Cardiac septum (tissue), 1 donor: ENCODE data around the gene TBC1D23. TPM values are rescaled to one million over a fixed set of nuclear protein-coding genes. Genes with fewer than 3 reads are reported as not detected.
"Not testable (repeated sequence)": the region's sequence is repeated elsewhere in the genome, so short reads cannot be mapped to it uniquely, and the experiment has no call there.

Experiments used
- DNase-seq: peaks from one replicate; pipeline ENCODE4 v3.0.0-alpha.2; 2020; ENCODE audit warnings: low spot score
- intact Hi-C: fragments of 100-400 bp; cut with DNase I; formaldehyde crosslinking; loops from one replicate; pipeline ENCODE4 v1.14.0; 2022
- long read RNA-seq: library from polyadenylated mRNA; unstranded; transcript quantifications from one replicate; pipeline ENCODE4 v2.0.0, GENCODE V29; 2021
- total RNA-seq: library from RNA; stranded (reverse); fragmentation: NEBNext Ultra II Directional; extraction: Animal tissue kit (Norgen Biotek cat#: 25700); gene quantifications from one replicate; pipeline ENCODE4 v1.2.1, GENCODE V29; 2021
- donor health status: DM: no; HTN: no; CAD: no.

TBC1D23 gene
- 35.1 TPM for total RNA-seq
- long read RNA-seq, transcript TBC1D23-202 (19 exons, 3,677 nt) = major isoform, 37 of 47 reads
- long read RNA-seq, partial matches to known transcripts = 2 of 47 reads
- long read RNA-seq, other reads (novel, unspliced or antisense) = 6 of 47 reads

- intact Hi-C loops = loop anchor here (5.0 kb wide), 1 partner anchor 444 kb away; the partner anchor contains the start of gene CMSS1
- DNase-seq = peak; percentile 100
Observed at GRCh38 chr3:100260685-100261484, at the start of gene TBC1D23. Gene TBC1D23 (plus strand): TSS chr3:100260992. CDS start chr3:100261019, 27 bp downstream.

GRCh38 chr3:100213891-100214573 lies 46.8 kb upstream of the TBC1D23 start:
- intact Hi-C loops = no loop called here
- DNase-seq = no peak

- intact Hi-C loops = no loop called here
- DNase-seq = no peak
Observed at GRCh38 chr3:100214574-100214964, 46.2 kb upstream of the TBC1D23 start.

GRCh38 chr3:100216713-100217112 lies 44.1 kb upstream of the TBC1D23 start:
- DNase-seq = no peak
- intact Hi-C loops = no loop called here

GRCh38 chr3:100221159-100221558 lies 39.6 kb upstream of the TBC1D23 start:
- intact Hi-C loops = no loop called here
- DNase-seq = no peak

GRCh38 chr3:100225193-100225592 lies 35.6 kb upstream of the TBC1D23 start:
- no peak for DNase-seq
- intact Hi-C loops = no loop called here

- intact Hi-C loops = no loop called here
- DNase-seq = no peak
Observed at GRCh38 chr3:100225883-100226282, 34.9 kb upstream of the TBC1D23 start.

GRCh38 chr3:100226712-100227429 lies 33.9 kb upstream of the TBC1D23 start:
- DNase-seq = no peak

GRCh38 chr3:100227511-100227921 lies 33.3 kb upstream of the TBC1D23 start:
- DNase-seq = no peak

More at GRCh38 chr3:100226712-100227429, 33.9 kb upstream of the TBC1D23 start:
- intact Hi-C loops = no loop called here

GRCh38 chr3:100228247-100228646 lies 32.5 kb upstream of the TBC1D23 start:
- intact Hi-C loops = no loop called here

More at GRCh38 chr3:100227511-100227921, 33.3 kb upstream of the TBC1D23 start:
- intact Hi-C loops = no loop called here

GRCh38 chr3:100229188-100229587 lies 31.6 kb upstream of the TBC1D23 start:
- not testable (repeated sequence) for DNase-seq

More at GRCh38 chr3:100228247-100228646, 32.5 kb upstream of the TBC1D23 start:
- no peak for DNase-seq

GRCh38 chr3:100230710-100231109 lies 30.1 kb upstream of the TBC1D23 start:
- intact Hi-C loops = no loop called here

More at GRCh38 chr3:100229188-100229587, 31.6 kb upstream of the TBC1D23 start:
- intact Hi-C loops = not testable (repeated sequence)

GRCh38 chr3:100231668-100232067 lies 29.1 kb upstream of the TBC1D23 start:
- intact Hi-C loops = no loop called here
- DNase-seq = no peak

More at GRCh38 chr3:100230710-100231109, 30.1 kb upstream of the TBC1D23 start:
- DNase-seq = no peak

GRCh38 chr3:100234364-100234763 lies 26.4 kb upstream of the TBC1D23 start:
- intact Hi-C loops = no loop called here
- DNase-seq = no peak

GRCh38 chr3:100238599-100238998 lies 22.2 kb upstream of the TBC1D23 start:
- intact Hi-C loops = no loop called here
- DNase-seq = no peak

- intact Hi-C loops, DNase-seq: not testable (repeated sequence)
Observed at GRCh38 chr3:100242471-100242870, 18.3 kb upstream of the TBC1D23 start.

- intact Hi-C loops = no loop called here
- DNase-seq = no peak
Observed at GRCh38 chr3:100244264-100244663, 16.5 kb upstream of the TBC1D23 start.

GRCh38 chr3:100245136-100245535 lies 15.7 kb upstream of the TBC1D23 start:
- no peak for DNase-seq
- intact Hi-C loops = no loop called here

GRCh38 chr3:100245927-100246326 lies 14.9 kb upstream of the TBC1D23 start:
- no peak for DNase-seq
- intact Hi-C loops = no loop called here

- DNase-seq = no peak
- intact Hi-C loops = no loop called here
Observed at GRCh38 chr3:100246999-100247398, 13.8 kb upstream of the TBC1D23 start.
